Liver (tissue), 9 donors: ENCODE measurements around the gene THADA. TPM values are rescaled to one million over a fixed set of nuclear protein-coding genes. Genes with fewer than 3 reads are reported as not detected.

Source experiments
- DNase-seq: peaks from one replicate; pipeline ENCODE4 v3.0.0-alpha.2; 2017; ENCODE audit warnings: low spot score
- H3K27ac ChIP-seq, 2 donors: one replicate each; pipeline ENCODE4 v1.7.0; 2013; ENCODE audit warnings: inconsistent platforms in 2 of 2, low read length in 2 of 2, control low read depth in 1 of 2, low read depth in 1 of 2, mild to moderate bottlenecking in 1 of 2
- H3K27me3 ChIP-seq, 4 donors: one replicate each; pipeline versions ENCODE4 v1.6.1 to v1.7.0; 2013; ENCODE audit warnings: low read length in 3 of 4, inconsistent platforms in 1 of 4, mild to moderate bottlenecking in 1 of 4, moderate library complexity in 1 of 4; ENCODE audit not compliant: control insufficient read depth in 4 of 4, insufficient read depth in 4 of 4
- H3K36me3 ChIP-seq, 4 donors: one replicate each; pipeline versions ENCODE4 v1.6.1 to v1.7.0; 2013; ENCODE audit warnings: low read length in 3 of 4, mild to moderate bottlenecking in 3 of 4, low read depth in 1 of 4, moderate library complexity in 1 of 4; ENCODE audit not compliant: control insufficient read depth in 4 of 4, insufficient read depth in 3 of 4
- H3K4me1 ChIP-seq, 4 donors: one replicate each; pipeline versions ENCODE4 v1.6.1 to v1.7.0; 2013; ENCODE audit warnings: low read length in 3 of 4, mild to moderate bottlenecking in 3 of 4, moderate library complexity in 1 of 4; ENCODE audit not compliant: control insufficient read depth in 4 of 4, insufficient read depth in 4 of 4
- H3K4me3 ChIP-seq, 3 donors: one replicate each; pipeline versions ENCODE4 v1.6.1 to v1.7.0; 2013; ENCODE audit warnings: low read length in 3 of 3, control low read depth in 1 of 3, low read depth in 1 of 3, mild to moderate bottlenecking in 1 of 3
- H3K9ac ChIP-seq, 2 donors: one replicate each; pipeline ENCODE4 v1.7.0; 2013; ENCODE audit warnings: low read length in 2 of 2, mild to moderate bottlenecking in 2 of 2, moderate library complexity in 2 of 2, control low read depth in 1 of 2, low read depth in 1 of 2
- H3K9me3 ChIP-seq, 4 donors: one replicate each; pipeline versions ENCODE4 v1.6.1 to v1.7.0; 2013; ENCODE audit warnings: low read length in 3 of 4; ENCODE audit not compliant: control insufficient read depth in 4 of 4
- ATF3 ChIP-seq: IDR thresholded peaks from 2 replicates; pipeline ENCODE4 v1.6.1; 2016; ENCODE audit warnings: antibody characterized with exemption
- EGR1 ChIP-seq, 2 donors: IDR thresholded peaks; 2 replicates each; pipeline ENCODE4 v1.6.1; 2016 to 2018; ENCODE audit warnings: antibody characterized with exemption in 2 of 2, low read depth in 2 of 2
- FOXA1 ChIP-seq: IDR thresholded peaks from 2 replicates; pipeline ENCODE4 v1.6.1; 2016; ENCODE audit warnings: antibody characterized with exemption
- FOXA2 ChIP-seq: IDR thresholded peaks from 2 replicates; pipeline ENCODE4 v1.6.1; 2016; ENCODE audit warnings: antibody characterized with exemption
- GABPA ChIP-seq, 2 donors: IDR thresholded peaks in 1 of 2; conservative IDR thresholded peaks in 1 of 2; 2 replicates each; pipeline ENCODE4 v1.6.1; 2016; ENCODE audit warnings: antibody characterized with exemption in 2 of 2, mild to moderate bottlenecking in 1 of 2, moderate library complexity in 1 of 2
- HNF4A ChIP-seq, 2 donors: conservative IDR thresholded peaks; 2 replicates each; pipeline ENCODE4 v1.6.1; 2016; ENCODE audit warnings: antibody characterized with exemption in 2 of 2, mild to moderate bottlenecking in 2 of 2
- HNF4G ChIP-seq: IDR thresholded peaks from 2 replicates; pipeline ENCODE4 v1.6.1; 2016; ENCODE audit warnings: antibody characterized with exemption
- JUND ChIP-seq, 2 donors: IDR thresholded peaks; 2 replicates each; pipeline ENCODE4 v1.6.1; 2016; ENCODE audit warnings: antibody characterized with exemption in 2 of 2
- NR2F2 ChIP-seq: IDR thresholded peaks from 2 replicates; pipeline ENCODE4 v1.6.1; 2016; ENCODE audit warnings: antibody characterized with exemption
- RAD21 ChIP-seq, 2 donors: IDR thresholded peaks; 2 replicates each; pipeline ENCODE4 v1.6.1; 2016; ENCODE audit warnings: antibody characterized with exemption in 2 of 2, mild to moderate bottlenecking in 2 of 2
- RXRA ChIP-seq, 2 donors: IDR thresholded peaks; 2 replicates each; pipeline ENCODE4 v1.6.1; 2017 to 2018; ENCODE audit warnings: antibody characterized with exemption in 2 of 2, mild to moderate bottlenecking in 1 of 2
- SP1 ChIP-seq: IDR thresholded peaks from 2 replicates; pipeline ENCODE4 v1.6.1; 2018; ENCODE audit warnings: antibody characterized with exemption, mild to moderate bottlenecking
- TAF1 ChIP-seq: conservative IDR thresholded peaks from 2 replicates; pipeline ENCODE4 v1.6.1; 2016; ENCODE audit warnings: antibody characterized with exemption, mild to moderate bottlenecking
- YY1 ChIP-seq: IDR thresholded peaks from 2 replicates; pipeline ENCODE4 v1.6.1; 2016; ENCODE audit warnings: antibody characterized with exemption, mild to moderate bottlenecking
- WGBS: extraction: QIAGEN DNeasy Blood & Tissue Kit; methylation state at CpG from one replicate; pipeline ENCODE4 v1.1.7; 2013; 5-methylcytosine and 5-hydroxymethylcytosine counted together
- polyA plus RNA-seq, 2 donors: library from polyadenylated mRNA; stranded (reverse) in 1 of 2; unstranded in 1 of 2; fragments of 200-250 nt in 1 of 2; fragments of >200 nt in 1 of 2; fragmentation: Nextera tagmentation in 1 of 2; extraction: Ambion mirVana in 1 of 2; gene quantifications; one replicate each; pipeline versions ENCODE4 v1.2.1 to v1.2.3, GENCODE V29; 2013 to 2015
- total RNA-seq, 2 donors: library from RNA; depleted of rRNA; stranded (reverse); fragments of >200 nt; gene quantifications; one replicate each; pipeline ENCODE4 v1.2.3, GENCODE V29; 2014
- TF ChIP-seq, protein P1 (sequence below): IDR thresholded peaks from 2 replicates; pipeline ENCODE4 v1.6.1; 2016; ENCODE audit warnings: antibody characterized with exemption, mild to moderate bottlenecking
- TF ChIP-seq, protein P2 (sequence below): fragments of 150-350 bp; IDR thresholded peaks from 2 replicates; pipeline ENCODE4 v1.5.1; 2017; ENCODE audit warnings: improper control_type of control experiment, low read depth, low read length; ENCODE audit not compliant: missing input control
- TF ChIP-seq, protein P3 (sequence below): IDR thresholded peaks from 2 replicates; pipeline ENCODE4 v1.6.1; 2016; ENCODE audit warnings: antibody characterized with exemption
- TF ChIP-seq, protein P4 (sequence below): IDR thresholded peaks from 2 replicates; pipeline ENCODE4 v1.6.1; 2016; ENCODE audit warnings: antibody characterized with exemption
- donor health status: healthy.
- donor health status: healthy.
- donor health status: healthy.
- donor health status: healthy.
- donor health status: healthy.

Gene THADA
- total and polyA plus RNA-seq, 4 donors: 12.0 to 37.2 (median 22.3) TPM

GRCh38 chr2:43262239-43262638, 333.6 kb downstream of the THADA start:
- no peak overlapping the region for H3K9ac ChIP-seq
- no peaks in the 10 kb centered on the region for H3K27me3 ChIP-seq
- peaks cover 4 to 18% (median 10%) of the 10 kb centered on the region in 4 donors for H3K4me1 ChIP-seq
- H3K4me3 ChIP-seq: no peak overlapping the region
- 90% methylated on average over 1 of the region's 1 CpG for WGBS
- no peaks in the 10 kb centered on the region for H3K9me3 ChIP-seq
- TF ChIP-seq FOXA1 (no peak), YY1 (no peak), RAD21 (IDR thresholded peaks at IDR 0.05) (no peak), TAF1 (no peak), SP1 (no peak), ATF3 (no peak), GABPA (IDR thresholded peaks at IDR 0.05 in 1 of 2, conservative IDR thresholded peaks at IDR 0.05 in 1 of 2) (no peak), RXRA (IDR thresholded peaks at IDR 0.05) (no peak), FOXA2 (no peak), EGR1 (IDR thresholded peaks at IDR 0.05; ENCODE audit: low read depth in 2 of 2) (no peak), JUND (IDR thresholded peaks at IDR 0.05) (no peak), HNF4A (conservative IDR thresholded peaks at IDR 0.05) (no peak), HNF4G (no peak), NR2F2 (no peak)
- TF ChIP-seq, protein P1, sequence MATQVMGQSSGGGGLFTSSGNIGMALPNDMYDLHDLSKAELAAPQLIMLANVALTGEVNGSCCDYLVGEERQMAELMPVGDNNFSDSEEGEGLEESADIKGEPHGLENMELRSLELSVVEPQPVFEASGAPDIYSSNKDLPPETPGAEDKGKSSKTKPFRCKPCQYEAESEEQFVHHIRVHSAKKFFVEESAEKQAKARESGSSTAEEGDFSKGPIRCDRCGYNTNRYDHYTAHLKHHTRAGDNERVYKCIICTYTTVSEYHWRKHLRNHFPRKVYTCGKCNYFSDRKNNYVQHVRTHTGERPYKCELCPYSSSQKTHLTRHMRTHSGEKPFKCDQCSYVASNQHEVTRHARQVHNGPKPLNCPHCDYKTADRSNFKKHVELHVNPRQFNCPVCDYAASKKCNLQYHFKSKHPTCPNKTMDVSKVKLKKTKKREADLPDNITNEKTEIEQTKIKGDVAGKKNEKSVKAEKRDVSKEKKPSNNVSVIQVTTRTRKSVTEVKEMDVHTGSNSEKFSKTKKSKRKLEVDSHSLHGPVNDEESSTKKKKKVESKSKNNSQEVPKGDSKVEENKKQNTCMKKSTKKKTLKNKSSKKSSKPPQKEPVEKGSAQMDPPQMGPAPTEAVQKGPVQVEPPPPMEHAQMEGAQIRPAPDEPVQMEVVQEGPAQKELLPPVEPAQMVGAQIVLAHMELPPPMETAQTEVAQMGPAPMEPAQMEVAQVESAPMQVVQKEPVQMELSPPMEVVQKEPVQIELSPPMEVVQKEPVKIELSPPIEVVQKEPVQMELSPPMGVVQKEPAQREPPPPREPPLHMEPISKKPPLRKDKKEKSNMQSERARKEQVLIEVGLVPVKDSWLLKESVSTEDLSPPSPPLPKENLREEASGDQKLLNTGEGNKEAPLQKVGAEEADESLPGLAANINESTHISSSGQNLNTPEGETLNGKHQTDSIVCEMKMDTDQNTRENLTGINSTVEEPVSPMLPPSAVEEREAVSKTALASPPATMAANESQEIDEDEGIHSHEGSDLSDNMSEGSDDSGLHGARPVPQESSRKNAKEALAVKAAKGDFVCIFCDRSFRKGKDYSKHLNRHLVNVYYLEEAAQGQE: no peak
- TF ChIP-seq, protein P2, sequence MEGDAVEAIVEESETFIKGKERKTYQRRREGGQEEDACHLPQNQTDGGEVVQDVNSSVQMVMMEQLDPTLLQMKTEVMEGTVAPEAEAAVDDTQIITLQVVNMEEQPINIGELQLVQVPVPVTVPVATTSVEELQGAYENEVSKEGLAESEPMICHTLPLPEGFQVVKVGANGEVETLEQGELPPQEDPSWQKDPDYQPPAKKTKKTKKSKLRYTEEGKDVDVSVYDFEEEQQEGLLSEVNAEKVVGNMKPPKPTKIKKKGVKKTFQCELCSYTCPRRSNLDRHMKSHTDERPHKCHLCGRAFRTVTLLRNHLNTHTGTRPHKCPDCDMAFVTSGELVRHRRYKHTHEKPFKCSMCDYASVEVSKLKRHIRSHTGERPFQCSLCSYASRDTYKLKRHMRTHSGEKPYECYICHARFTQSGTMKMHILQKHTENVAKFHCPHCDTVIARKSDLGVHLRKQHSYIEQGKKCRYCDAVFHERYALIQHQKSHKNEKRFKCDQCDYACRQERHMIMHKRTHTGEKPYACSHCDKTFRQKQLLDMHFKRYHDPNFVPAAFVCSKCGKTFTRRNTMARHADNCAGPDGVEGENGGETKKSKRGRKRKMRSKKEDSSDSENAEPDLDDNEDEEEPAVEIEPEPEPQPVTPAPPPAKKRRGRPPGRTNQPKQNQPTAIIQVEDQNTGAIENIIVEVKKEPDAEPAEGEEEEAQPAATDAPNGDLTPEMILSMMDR: no peak
- TF ChIP-seq, protein P3, sequence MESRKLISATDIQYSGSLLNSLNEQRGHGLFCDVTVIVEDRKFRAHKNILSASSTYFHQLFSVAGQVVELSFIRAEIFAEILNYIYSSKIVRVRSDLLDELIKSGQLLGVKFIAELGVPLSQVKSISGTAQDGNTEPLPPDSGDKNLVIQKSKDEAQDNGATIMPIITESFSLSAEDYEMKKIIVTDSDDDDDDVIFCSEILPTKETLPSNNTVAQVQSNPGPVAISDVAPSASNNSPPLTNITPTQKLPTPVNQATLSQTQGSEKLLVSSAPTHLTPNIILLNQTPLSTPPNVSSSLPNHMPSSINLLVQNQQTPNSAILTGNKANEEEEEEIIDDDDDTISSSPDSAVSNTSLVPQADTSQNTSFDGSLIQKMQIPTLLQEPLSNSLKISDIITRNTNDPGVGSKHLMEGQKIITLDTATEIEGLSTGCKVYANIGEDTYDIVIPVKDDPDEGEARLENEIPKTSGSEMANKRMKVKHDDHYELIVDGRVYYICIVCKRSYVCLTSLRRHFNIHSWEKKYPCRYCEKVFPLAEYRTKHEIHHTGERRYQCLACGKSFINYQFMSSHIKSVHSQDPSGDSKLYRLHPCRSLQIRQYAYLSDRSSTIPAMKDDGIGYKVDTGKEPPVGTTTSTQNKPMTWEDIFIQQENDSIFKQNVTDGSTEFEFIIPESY: no peak
- TF ChIP-seq, protein P4, sequence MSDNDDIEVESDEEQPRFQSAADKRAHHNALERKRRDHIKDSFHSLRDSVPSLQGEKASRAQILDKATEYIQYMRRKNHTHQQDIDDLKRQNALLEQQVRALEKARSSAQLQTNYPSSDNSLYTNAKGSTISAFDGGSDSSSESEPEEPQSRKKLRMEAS: no peak
- no peaks in the 10 kb centered on the region for H3K36me3 ChIP-seq
- no peak overlapping the region for H3K27ac ChIP-seq
- DNase-seq: no peak
